ENCODE measurements around the gene CYGB. TPM values are rescaled to one million over a fixed set of nuclear protein-coding genes. Genes with fewer than 3 reads are reported as not detected.

CYGB gene
- total and polyA plus RNA-seq, 10 of the 15 experiments (the other 5 are each of a cell fraction or from before 2014, with no cell fraction given), result 0.34 TPM; not detected in 9

GRCh38 chr17:76556765-76557367 is 19.4 kb upstream of the CYGB start:
- H3K27ac ChIP-seq (ENCODE audit: control insufficient read depth, insufficient read depth), result peak overlapping the region; percentile 95
- no peaks in the 10 kb centered on the region for H3K9me3 ChIP-seq (replicated peaks; ENCODE audit: control insufficient read depth, insufficient read depth, low read length)
- TSS peak; percentile 68 for BruUV-seq (replicated peaks)
- WGBS (ENCODE audit: insufficient coverage, insufficient replicate concordance, low lambda C conversion rate, missing lambda C conversion rate), result 3% methylated on average over 30 of the region's 30 CpGs
- RAD21 ChIA-PET (ENCODE audit: unreplicated experiment), result interaction anchor here (0.7 to 4.2 kb wide), 6 partner anchors 29 to 125 kb away, joined by 3 to 33 read pairs (median 12); no protein-coding TSS in a partner anchor
- H3K4me2 ChIP-seq (ENCODE audit: control insufficient read depth, insufficient read depth), result peak overlapping the region; percentile 77
- peaks cover 0 to 8% of the 10 kb centered on the region in 2 experiments; a peak in 2 of 4 replicates for H3K36me3 ChIP-seq (ENCODE audit: control insufficient read depth in 2 of 2, insufficient read depth in 2 of 2, low read length in 1 of 2)
- H3K79me2 ChIP-seq (ENCODE audit: control insufficient read depth, insufficient read depth, low read length), result peaks cover 55% of the 10 kb centered on the region
- H2AFZ ChIP-seq (ENCODE audit: control insufficient read depth, low read depth, low read length), result peak overlapping the region; percentile 97
- no peaks in the 10 kb centered on the region for H3K27me3 ChIP-seq (replicated peaks in 1 of 2; ENCODE audit: control insufficient read depth in 2 of 2, insufficient read depth in 2 of 2, low read length in 1 of 2)
- intact Hi-C loops (cut with micrococcal nuclease; ENCODE audit: unreplicated experiment), result no loop called here
- POLR2A ChIA-PET, result interaction anchor here (0.5 to 2.9 kb wide), 6 partner anchors 8 to 204 kb away, joined by 3 to 13 read pairs (median 3); no protein-coding TSS in a partner anchor
- in situ Hi-C loops (cut with MboI), result no loop called here
- peak overlapping the region; percentile 99 for H3K9ac ChIP-seq (ENCODE audit: control insufficient read depth, insufficient read depth, low read length)
- H4K20me1 ChIP-seq (ENCODE audit: control insufficient read depth, insufficient read depth), result peaks cover under 1% of the 10 kb centered on the region; the same call in 1 of the 2 replicates
- SMC1A ChIA-PET (ENCODE audit: uncharacterized antibody, unreplicated experiment), result interaction anchor here (0.7 to 7.2 kb wide), 11 partner anchors 8 to 203 kb away, joined by 3 to 87 read pairs (median 4); partner anchors contain the start of gene PRPSAP1
- CTCF ChIA-PET, result interaction anchor here (0.7 to 7.9 kb wide), 11 partner anchors 10 to 124 kb away, joined by 3 to 146 read pairs (median 17); partner anchors contain the start of gene AANAT
- H3K4me3 ChIP-seq, result peak overlapping the region; percentile 74
- ATAC-seq (peak; percentile 8), FAIRE-seq (no peak), DNase-seq (ENCODE audit: low read depth, low spot score) (no peak)
- peaks cover 9% of the 10 kb centered on the region for H3K4me1 ChIP-seq (ENCODE audit: control insufficient read depth, insufficient read depth, low read length)
- TF ChIP-seq POLR2A (IDR thresholded peaks at IDR 0.05; ENCODE audit: low read depth, low read length) (no peak), RUNX3 (IDR thresholded peaks at IDR 0.05; ENCODE audit: low read length) (no peak), E2F8 (IDR thresholded peaks at IDR 0.05; ENCODE audit: low read depth, partially characterized antibody) (no peak), ZBTB40 (IDR thresholded peaks at IDR 0.05; ENCODE audit: borderline replicate concordance) (no peak), GATAD2B (conservative IDR thresholded peaks at IDR 0.05; ENCODE audit: low read depth) (0 out of 2 replicates have a peak, but pooled peaks have one; percentile 32), SUPT20H (IDR thresholded peaks at IDR 0.05; ENCODE audit: borderline replicate concordance, control insufficient read depth, low read depth, low read length) (no peak), WRNIP1 (IDR thresholded peaks at IDR 0.05; ENCODE audit: borderline replicate concordance, low read depth, low read length) (no peak), CREB1 (IDR thresholded peaks at IDR 0.05; ENCODE audit: low read depth) (peak; percentile 79), BRCA1 (IDR thresholded peaks at IDR 0.05; ENCODE audit: low read depth, low read length) (no peak), POLR2AphosphoS2 (IDR thresholded peaks at IDR 0.05; ENCODE audit: low read depth, low read length) (no peak), EGR1 (IDR thresholded peaks at IDR 0.05; ENCODE audit: borderline replicate concordance in 1 of 2, low read depth in 2 of 2, low read length in 2 of 2) (no peak), DPF2 (IDR thresholded peaks at IDR 0.05) (0 out of 2 replicates have a peak, but pooled peaks have one; percentile 17), MEF2A (IDR thresholded peaks at IDR 0.05; ENCODE audit: insufficient read depth, low read depth, low read length) (no peak), CBX3 (IDR thresholded peaks at IDR 0.05; ENCODE audit: borderline replicate concordance, low read depth) (no peak), CREM (IDR thresholded peaks at IDR 0.05; ENCODE audit: low read depth) (peak; percentile 47; the same call in 1 of the 2 replicates), ZNF217 (IDR thresholded peaks at IDR 0.05) (no peak), RCOR1 (conservative IDR thresholded peaks at IDR 0.05; ENCODE audit: low read depth, low read length) (no peak), HDGF (IDR thresholded peaks at IDR 0.05) (no peak)
